WTC11 (cell line): Measurements from ENCODE around the gene FEM1B. TPM values are rescaled to one million over a fixed set of nuclear protein-coding genes. Genes with fewer than 3 reads are reported as not detected.

Experiments
- ATAC-seq: fragments of 200-7000 bp; cut with Tn5 transposase; 2 replicates; pipeline ENCODE4 v1.10.0; 2021; ENCODE audit warnings: mild to moderate bottlenecking, moderate library complexity
- CTCF ChIA-PET: fragments of 300-600 bp; sonication (Branson Sonifier 250); formaldehyde crosslinking; loops from one replicate; lab custom pipeline; 2021; ENCODE audit warnings: antibody characterized with exemption; lab: Charles Lee
- POLR2A ChIA-PET: fragments of 350-600 bp; sonication (Branson Sonifier 250); formaldehyde crosslinking; loops from one replicate; lab custom pipeline; 2021; ENCODE audit warnings: antibody characterized with exemption; lab: Charles Lee
- DNase-seq: peaks from one replicate; pipeline ENCODE4 v3.0.0; 2021; ENCODE audit warnings: low spot score
- H3K27ac Mint-ChIP-seq: 2 replicates; pipeline ENCODE4 v1.8.0; 2021; ENCODE audit warnings: mixed read lengths
- H3K27me3 Mint-ChIP-seq: 2 replicates; pipeline ENCODE4 v1.8.0; 2021; ENCODE audit warnings: low read depth, mild to moderate bottlenecking, moderate library complexity, mixed read lengths
- H3K36me3 Mint-ChIP-seq: 2 replicates; pipeline ENCODE4 v1.8.0; 2021; ENCODE audit warnings: mixed read lengths
- H3K4me1 Mint-ChIP-seq: 2 replicates; pipeline ENCODE4 v1.8.0; 2022; ENCODE audit warnings: mixed read lengths
- H3K4me3 Mint-ChIP-seq: 2 replicates; pipeline ENCODE4 v1.8.0; 2021; ENCODE audit warnings: mild to moderate bottlenecking, moderate library complexity, mixed read lengths
- H3K9me3 Mint-ChIP-seq: 2 replicates; pipeline ENCODE4 v1.8.0; 2021; ENCODE audit warnings: mixed read lengths
- ATF1 ChIP-seq: sonication (generic); formaldehyde crosslinking; IDR thresholded peaks from 2 replicates; pipeline ENCODE4 v1.8.1; 2023; ENCODE audit warnings: mild to moderate bottlenecking, moderate library complexity, missing genetic modification reagents
- ATF2 ChIP-seq: sonication (generic); formaldehyde crosslinking; IDR thresholded peaks from 2 replicates; pipeline ENCODE4 v1.8.1; 2022; ENCODE audit warnings: low read depth, missing genetic modification reagents, borderline replicate concordance
- GTF2I ChIP-seq: fragments of 250-450 bp; sonication (Bioruptor Pico); conservative IDR thresholded peaks from 2 replicates; pipeline ENCODE4 v1.4.0; 2021; ENCODE audit warnings: mild to moderate bottlenecking
- HMGXB4 ChIP-seq: sonication (generic); formaldehyde crosslinking; IDR thresholded peaks from 2 replicates; pipeline ENCODE4 v1.8.1; 2023; ENCODE audit warnings: mild to moderate bottlenecking, moderate library complexity, missing genetic modification reagents
- KAT7 ChIP-seq: sonication (generic); formaldehyde crosslinking; IDR thresholded peaks from 2 replicates; pipeline ENCODE4 v1.8.1; 2023; ENCODE audit warnings: missing genetic modification reagents, mild to moderate bottlenecking, borderline replicate concordance
- NFATC4 ChIP-seq: fragments of 250-450 bp; sonication (Bioruptor Pico); IDR thresholded peaks from 2 replicates; pipeline ENCODE4 v1.9.0; 2021; ENCODE audit warnings: mild to moderate bottlenecking
- NFE2L1 ChIP-seq: sonication (generic); formaldehyde crosslinking; IDR thresholded peaks from 2 replicates; pipeline ENCODE4 v1.8.1; 2023; ENCODE audit warnings: missing genetic modification reagents
- NR2C2 ChIP-seq: sonication (generic); formaldehyde crosslinking; IDR thresholded peaks from 2 replicates; pipeline ENCODE4 v1.8.0; 2022; ENCODE audit warnings: mild to moderate bottlenecking, missing genetic modification reagents
- NR3C1 ChIP-seq: sonication (generic); formaldehyde crosslinking; conservative IDR thresholded peaks from 2 replicates; pipeline ENCODE4 v1.8.1; 2023; ENCODE audit warnings: low read depth, mild to moderate bottlenecking, missing genetic modification reagents
- SMAD3 ChIP-seq: sonication (generic); formaldehyde crosslinking; IDR thresholded peaks from 2 replicates; pipeline ENCODE4 v1.8.0; 2022; ENCODE audit warnings: missing genetic modification reagents, mild to moderate bottlenecking, borderline replicate concordance
- SOX15 ChIP-seq: fragments of 250-450 bp; sonication (Bioruptor Pico); IDR thresholded peaks from 2 replicates; pipeline ENCODE4 v1.9.0; 2021; ENCODE audit warnings: mild to moderate bottlenecking
- STAT6 ChIP-seq: sonication (generic); formaldehyde crosslinking; conservative IDR thresholded peaks from 2 replicates; pipeline ENCODE4 v1.8.1; 2023; ENCODE audit warnings: mild to moderate bottlenecking, low read depth, missing genetic modification reagents, moderate library complexity
- ZNF121 ChIP-seq: sonication (generic); formaldehyde crosslinking; IDR thresholded peaks from 2 replicates; pipeline ENCODE4 v1.8.0; 2023; ENCODE audit warnings: missing genetic modification reagents
- ZNF671 ChIP-seq: fragments of 250-450 bp; sonication (Bioruptor Pico); IDR thresholded peaks from 2 replicates; pipeline ENCODE4 v1.8.0; 2021; ENCODE audit warnings: mild to moderate bottlenecking
- total RNA-seq: library from RNA; stranded (reverse); gene quantifications from 3 replicates; pipeline ENCODE4 v1.2.3, GENCODE V29; 2021
- TF ChIP-seq, protein P1 (sequence below): sonication (generic); formaldehyde crosslinking; IDR thresholded peaks from 2 replicates; pipeline ENCODE4 v1.8.0; 2022; ENCODE audit warnings: mild to moderate bottlenecking, missing genetic modification reagents

FEM1B gene
- total RNA-seq, 1 experiment from 2014 or later: 64.8 TPM

DNA sequence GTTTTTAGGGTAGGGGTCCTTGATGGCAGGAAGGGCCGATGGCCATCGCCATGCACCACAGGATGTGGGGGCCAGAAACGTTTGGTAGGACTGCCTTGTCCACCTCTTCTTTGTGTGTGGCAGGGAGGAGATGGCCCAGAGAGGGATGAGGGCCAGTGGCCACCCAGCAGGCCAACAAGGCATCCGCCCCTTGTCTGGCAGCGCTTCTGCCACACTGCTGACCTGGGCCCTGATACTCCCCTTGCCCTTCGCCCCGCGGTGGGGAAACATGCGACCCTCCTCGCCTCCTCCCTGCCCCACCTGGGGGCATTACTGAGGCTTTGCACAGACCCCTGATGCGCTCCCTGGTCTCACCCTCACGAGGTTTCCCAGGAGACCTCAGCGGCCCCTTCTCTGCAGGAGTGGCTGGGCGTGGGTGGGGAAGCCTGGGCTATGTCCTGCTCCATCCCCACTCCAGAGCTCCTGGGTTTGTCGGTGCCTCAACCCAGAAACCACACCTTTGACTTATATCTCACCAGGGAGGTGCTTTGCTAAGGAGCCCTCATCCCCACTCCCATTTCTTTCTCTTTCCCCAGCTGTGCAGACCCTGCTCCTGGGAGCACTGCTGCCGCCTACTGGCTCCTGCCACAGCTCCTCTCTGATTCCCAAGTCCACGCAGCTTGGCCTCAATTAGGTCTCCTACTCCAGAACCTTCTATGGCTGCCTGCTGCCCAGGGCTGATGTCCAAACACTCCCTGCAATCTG, 38.7 kb downstream of the FEM1B start:
- H3K4me3 Mint-ChIP-seq: 0 out of 2 replicates have a peak overlapping the region, but pooled peaks have one; percentile 24
- H3K9me3 Mint-ChIP-seq: no peaks in the 10 kb centered on the region
- H3K27ac Mint-ChIP-seq: no peak overlapping the region
- ATAC-seq (peak; percentile 82), DNase-seq (peak; percentile 67)
- H3K27me3 Mint-ChIP-seq: no peaks in the 10 kb centered on the region
- TF ChIP-seq KAT7 (CRISPR knock-in tag) (0 out of 2 replicates have a peak, but pooled peaks have one; percentile 32), ZNF671 (CRISPR knock-in tag) (no peak), NFATC4 (CRISPR knock-in tag) (no peak), ATF1 (CRISPR knock-in tag) (no peak), NR3C1 (no peak), GTF2I (CRISPR knock-in tag) (peak; percentile 40; the same call in 1 of the 2 replicates), ATF2 (CRISPR knock-in tag) (no peak), ZNF121 (CRISPR knock-in tag) (peak; percentile 86)
- TF ChIP-seq, protein P1, sequence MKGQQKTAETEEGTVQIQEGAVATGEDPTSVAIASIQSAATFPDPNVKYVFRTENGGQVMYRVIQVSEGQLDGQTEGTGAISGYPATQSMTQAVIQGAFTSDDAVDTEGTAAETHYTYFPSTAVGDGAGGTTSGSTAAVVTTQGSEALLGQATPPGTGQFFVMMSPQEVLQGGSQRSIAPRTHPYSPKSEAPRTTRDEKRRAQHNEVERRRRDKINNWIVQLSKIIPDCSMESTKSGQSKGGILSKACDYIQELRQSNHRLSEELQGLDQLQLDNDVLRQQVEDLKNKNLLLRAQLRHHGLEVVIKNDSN: no peak
- H3K36me3 Mint-ChIP-seq: no peaks in the 10 kb centered on the region
- CTCF ChIA-PET: interaction anchor here (0.6 to 2.9 kb wide), 38 partner anchors 11 to 609 kb away, joined by 3 to 107 read pairs (median 4); no protein-coding TSS in a partner anchor
- H3K4me1 Mint-ChIP-seq: peaks cover 23% of the 10 kb centered on the region
- POLR2A ChIA-PET: interaction anchor here (0.5 to 0.8 kb wide), 2 partner anchors 38 to 52 kb away, joined by 3 to 5 read pairs; partner anchors contain the start of gene FEM1B

- ChIA-PET CTCF (interaction anchor here (2.2 to 2.9 kb wide), 3 partner anchors 12 to 221 kb away, joined by 11 to 107 read pairs (median 17); no protein-coding TSS in a partner anchor), POLR2A (no interaction called here)
- DNase-seq: peak; percentile 7
These were observed 39.9 kb downstream of the FEM1B start for GRCh38 chr15:68317281-68318007.

More at GRCh38 chr15:68317281-68318007, 39.9 kb downstream of the FEM1B start:
- H3K27me3 Mint-ChIP-seq: no peaks in the 10 kb centered on the region
- H3K36me3 Mint-ChIP-seq: no peaks in the 10 kb centered on the region
- peaks cover 23% of the 10 kb centered on the region for H3K4me1 Mint-ChIP-seq
- H3K4me3 Mint-ChIP-seq: no peak overlapping the region
- no peak for TF ChIP-seq HMGXB4 (CRISPR knock-in tag)
- TF ChIP-seq SMAD3 (CRISPR knock-in tag): no peak
- TF ChIP-seq NR2C2 (CRISPR knock-in tag): no peak
- no peak for TF ChIP-seq STAT6 (CRISPR knock-in tag)
- TF ChIP-seq SOX15 (CRISPR knock-in tag): no peak
- no peak for TF ChIP-seq NFE2L1
- TF ChIP-seq, all 79 proteins: peak for 0
- Mint-ChIP-seq H3K9me3 (no peaks in the 10 kb centered on the region), H3K27ac (no peak overlapping the region)
- no peak for ATAC-seq
